PC-3 (cell line): ENCODE data around the gene CEP85L.

Experiments used
- CTCF ChIP-seq: fragments of 300-600 bp; sonication (generic); conservative IDR thresholded peaks from 2 replicates; pipeline ENCODE4 v1.5.1; 2017; ENCODE audit warnings: antibody characterized with exemption, low read depth, mild to moderate bottlenecking, low read length
- EZH2 ChIP-seq: fragments of 300-600 bp; sonication (generic); IDR thresholded peaks from one replicate; pipeline ENCODE4 v1.6.1; 2017; ENCODE audit warnings: antibody characterized with exemption, mild to moderate bottlenecking, low read length; ENCODE audit not compliant: unreplicated experiment
- EZH2phosphoT487 ChIP-seq: fragments of 300-600 bp; sonication (generic); IDR thresholded peaks from 2 replicates; pipeline ENCODE4 v1.6.1; 2018; ENCODE audit warnings: mild to moderate bottlenecking, antibody characterized with exemption, low read length, borderline replicate concordance

DNA sequence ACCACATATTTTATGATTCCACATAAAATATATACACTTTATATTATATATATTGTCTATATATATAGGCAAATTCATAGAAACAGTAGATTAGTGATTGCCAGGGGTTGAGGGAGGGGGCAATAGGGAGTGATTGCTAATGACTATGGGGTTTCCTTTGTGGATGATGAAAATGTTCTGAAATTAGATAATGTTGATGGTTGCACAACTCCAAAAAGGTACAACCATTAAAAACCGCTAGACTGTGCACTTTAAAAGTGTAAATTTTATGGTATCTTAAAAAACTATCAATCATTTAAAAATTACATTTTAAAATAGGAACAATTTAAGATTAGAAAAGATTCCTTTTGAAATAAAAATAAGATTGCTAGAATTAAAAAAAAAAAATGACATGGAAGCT is 23.8 kb upstream of the CEP85L start:
- no peak for TF ChIP-seq CTCF
- no peak for TF ChIP-seq EZH2
- TF ChIP-seq EZH2phosphoT487: no peak
